Loucy (cell line): ENCODE results near the gene OCEL1.

ENCODE experiments used
- EZH2phosphoT487 ChIP-seq: fragments of 200-600 bp; IDR thresholded peaks from 2 replicates; pipeline ENCODE4 v1.6.1; 2018; ENCODE audit warnings: antibody characterized with exemption, mild to moderate bottlenecking, moderate library complexity, borderline replicate concordance
- TF ChIP-seq, protein P1 (sequence below): fragments of 200-600 bp; sonication (generic); conservative IDR thresholded peaks from 2 replicates; pipeline ENCODE4 v1.5.1; 2014; ENCODE audit warnings: mild to moderate bottlenecking, antibody characterized with exemption, low read length

DNA sequence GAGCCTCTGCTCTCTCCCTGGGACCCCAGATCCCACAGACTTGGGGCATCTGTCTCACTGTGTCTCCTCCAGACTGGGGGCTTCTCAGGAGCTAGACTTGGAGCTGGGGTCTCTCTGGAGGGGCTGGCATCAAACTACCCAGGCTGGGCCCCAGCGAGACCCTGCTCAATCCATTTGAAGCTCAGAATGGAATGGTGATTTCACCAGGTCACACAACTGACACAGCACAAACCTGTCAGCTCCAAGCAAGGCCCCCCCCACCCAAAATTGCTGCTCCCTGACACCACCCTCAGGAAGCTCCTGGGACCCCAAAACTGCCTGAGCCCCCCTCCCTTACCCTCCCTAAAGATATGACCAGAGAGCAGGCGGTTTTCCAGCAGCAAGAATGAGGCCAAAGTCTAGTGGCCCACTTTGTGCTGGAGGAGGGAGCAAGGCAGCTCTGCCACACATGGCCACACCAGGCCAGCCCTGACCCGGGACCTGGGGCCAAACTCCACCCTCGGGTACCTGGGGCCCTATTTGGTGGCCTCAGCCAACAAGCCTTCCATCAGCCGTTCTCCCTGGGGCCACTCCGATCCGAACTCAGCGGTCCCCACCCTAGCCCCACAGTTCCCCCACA lies 17.3 kb downstream of the OCEL1 start:
- TF ChIP-seq, protein P1, sequence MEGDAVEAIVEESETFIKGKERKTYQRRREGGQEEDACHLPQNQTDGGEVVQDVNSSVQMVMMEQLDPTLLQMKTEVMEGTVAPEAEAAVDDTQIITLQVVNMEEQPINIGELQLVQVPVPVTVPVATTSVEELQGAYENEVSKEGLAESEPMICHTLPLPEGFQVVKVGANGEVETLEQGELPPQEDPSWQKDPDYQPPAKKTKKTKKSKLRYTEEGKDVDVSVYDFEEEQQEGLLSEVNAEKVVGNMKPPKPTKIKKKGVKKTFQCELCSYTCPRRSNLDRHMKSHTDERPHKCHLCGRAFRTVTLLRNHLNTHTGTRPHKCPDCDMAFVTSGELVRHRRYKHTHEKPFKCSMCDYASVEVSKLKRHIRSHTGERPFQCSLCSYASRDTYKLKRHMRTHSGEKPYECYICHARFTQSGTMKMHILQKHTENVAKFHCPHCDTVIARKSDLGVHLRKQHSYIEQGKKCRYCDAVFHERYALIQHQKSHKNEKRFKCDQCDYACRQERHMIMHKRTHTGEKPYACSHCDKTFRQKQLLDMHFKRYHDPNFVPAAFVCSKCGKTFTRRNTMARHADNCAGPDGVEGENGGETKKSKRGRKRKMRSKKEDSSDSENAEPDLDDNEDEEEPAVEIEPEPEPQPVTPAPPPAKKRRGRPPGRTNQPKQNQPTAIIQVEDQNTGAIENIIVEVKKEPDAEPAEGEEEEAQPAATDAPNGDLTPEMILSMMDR: no peak
- no peak for TF ChIP-seq EZH2phosphoT487
